Fibroblast of lung (primary cell): ENCODE data around the gene ZNF76. TPM values are rescaled to one million over a fixed set of nuclear protein-coding genes. Genes with fewer than 3 reads are reported as not detected.
"Not testable (repeated sequence)": the region's sequence is repeated elsewhere in the genome, so short reads cannot be mapped to it uniquely, and the experiment has no call there.

ENCODE experiments used
- DNase-seq, 2 donors: peaks; one replicate each; pipeline versions ENCODE4 v3.0.0 to v3.0.0-alpha.2; 2010; ENCODE audit warnings: low read depth in 2 of 2
- H2AFZ ChIP-seq: 2 replicates; pipeline ENCODE4 v1.5.1; 2012; ENCODE audit warnings: low read length, control low read depth, inconsistent platforms
- H3K27ac ChIP-seq: 2 replicates; pipeline ENCODE4 v1.5.1; 2011; ENCODE audit warnings: low read length, control low read depth; ENCODE audit not compliant: insufficient read depth
- H3K27me3 ChIP-seq: 2 replicates; pipeline ENCODE4 v1.5.1; 2011; ENCODE audit warnings: mild to moderate bottlenecking, low read length; ENCODE audit not compliant: control insufficient read depth, insufficient read depth
- H3K36me3 ChIP-seq: 2 replicates; pipeline ENCODE4 v1.5.1; 2011; ENCODE audit warnings: low read length; ENCODE audit not compliant: control insufficient read depth, insufficient read depth
- H3K4me1 ChIP-seq: 2 replicates; pipeline ENCODE4 v1.5.1; 2011; ENCODE audit warnings: low read length; ENCODE audit not compliant: control insufficient read depth, insufficient read depth; ENCODE audit errors: extremely low read depth
- H3K4me2 ChIP-seq: 2 replicates; pipeline ENCODE4 v1.5.1; 2011; ENCODE audit warnings: low read length, control low read depth; ENCODE audit not compliant: insufficient read depth; ENCODE audit errors: extremely low read depth
- H3K4me3 ChIP-seq, 4 experiments: fragments of 200-600 bp in 1 of 4; sonication (generic) in 1 of 4; replicated peaks in 1 of 4; 2 replicates each; pipeline ENCODE4 v1.5.1; 2011 to 2016; ENCODE audit warnings: low read length in 4 of 4, low read depth in 3 of 4, mild to moderate bottlenecking in 3 of 4, control low read depth in 2 of 4, inconsistent platforms in 1 of 4, mixed read lengths in 1 of 4; ENCODE audit not compliant: insufficient read depth in 1 of 4; ENCODE audit errors: control extremely low read depth in 1 of 4
- H3K79me2 ChIP-seq: 2 replicates; pipeline ENCODE4 v1.5.1; 2012; ENCODE audit warnings: mild to moderate bottlenecking, low read length, inconsistent platforms; ENCODE audit not compliant: control insufficient read depth, insufficient read depth
- H3K9ac ChIP-seq: 2 replicates; pipeline ENCODE4 v1.5.1; 2011; ENCODE audit warnings: mild to moderate bottlenecking, low read length, control low read depth; ENCODE audit not compliant: insufficient read depth
- H3K9me3 ChIP-seq: 2 replicates; pipeline ENCODE4 v1.5.1; 2012; ENCODE audit warnings: low read depth, low read length; ENCODE audit not compliant: control insufficient read depth, insufficient read depth
- H4K20me1 ChIP-seq: 2 replicates; pipeline ENCODE4 v1.5.1; 2011; ENCODE audit warnings: low read length; ENCODE audit not compliant: control insufficient read depth, insufficient read depth; ENCODE audit errors: extremely low read depth
- CTCF ChIP-seq, 2 donors: IDR thresholded peaks in 1 of 2; conservative IDR thresholded peaks in 1 of 2; 1 replicate in 1 of 2; 2 replicates in 1 of 2; pipeline ENCODE4 v1.5.1; 2011 to 2012; ENCODE audit warnings: low read length in 2 of 2, control low read depth in 1 of 2, inconsistent platforms in 1 of 2, low read depth in 1 of 2, mild to moderate bottlenecking in 1 of 2
- EZH2 ChIP-seq: IDR thresholded peaks from 2 replicates; pipeline ENCODE4 v1.5.1; 2012; ENCODE audit warnings: low read length, control low read depth, mild to moderate bottlenecking; ENCODE audit errors: missing control alignments
- polyA plus RNA-seq, 2 donors: library from polyadenylated mRNA; depleted of rRNA in 1 of 2; stranded (reverse) in 1 of 2; unstranded in 1 of 2; fragments of >200 nt; gene quantifications; 2 replicates each; pipeline ENCODE4 v1.2.1, GENCODE V29; 2011 to 2012; ENCODE audit warnings: missing spikeins in 1 of 2
- total RNA-seq: library from RNA; depleted of rRNA; stranded (reverse); fragments of >200 nt; gene quantifications from 2 replicates; pipeline ENCODE4 v1.2.1, GENCODE V29; 2014

ZNF76 gene
- total and polyA plus RNA-seq, 2 donors (not counting 1 experiment from before 2014, with no cell fraction given): 9.6 to 19.5 TPM

DNA sequence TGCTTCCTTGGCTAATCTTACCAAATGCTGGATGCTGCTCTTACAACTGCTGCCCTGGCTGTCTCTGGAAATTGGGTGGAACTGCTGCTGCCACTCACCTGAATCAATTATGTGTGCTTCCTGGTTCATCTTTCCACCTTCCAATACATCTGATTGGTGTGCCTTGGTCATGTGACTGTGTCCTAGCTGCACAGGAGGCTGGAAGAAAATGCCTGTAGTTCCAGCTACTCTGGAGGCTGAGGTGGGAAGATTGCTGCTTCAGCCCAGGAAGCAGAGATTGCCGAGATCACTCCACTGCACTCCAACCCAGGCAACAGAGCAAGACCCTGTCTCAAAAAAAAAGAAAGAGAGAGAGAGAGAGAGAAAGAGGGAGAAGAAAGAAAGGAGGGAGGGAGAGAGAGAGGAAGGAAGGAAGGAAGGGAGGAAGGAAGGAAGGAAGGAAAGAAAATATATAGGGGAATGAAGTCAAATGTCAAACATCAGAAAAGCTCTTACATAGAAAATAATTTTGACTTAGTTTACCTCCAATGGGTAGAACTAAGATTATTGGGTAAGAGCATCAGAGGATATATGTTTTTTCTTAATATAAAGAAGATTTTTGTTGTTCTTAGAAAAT lies 68.7 kb downstream of the ZNF76 start:
- H3K9ac ChIP-seq: no peak overlapping the region
- H4K20me1 ChIP-seq: no peaks in the 10 kb centered on the region
- DNase-seq: no peak
- H3K4me2 ChIP-seq: no peak overlapping the region
- no peaks in the 10 kb centered on the region for H3K9me3 ChIP-seq
- H3K4me3 ChIP-seq: no peak overlapping the region
- H3K79me2 ChIP-seq: no peaks in the 10 kb centered on the region
- no peaks in the 10 kb centered on the region for H3K27me3 ChIP-seq
- TF ChIP-seq CTCF (conservative IDR thresholded peaks at IDR 0.05 in 1 of 2, IDR thresholded peaks at IDR 0.05 in 1 of 2; ENCODE audit: low read depth in 1 of 2, low read length in 2 of 2) (no peak), EZH2 (no peak)
- no peaks in the 10 kb centered on the region for H3K36me3 ChIP-seq
- no peaks in the 10 kb centered on the region for H3K4me1 ChIP-seq
- no peak overlapping the region for H2AFZ ChIP-seq
- no peak overlapping the region for H3K27ac ChIP-seq

DNA sequence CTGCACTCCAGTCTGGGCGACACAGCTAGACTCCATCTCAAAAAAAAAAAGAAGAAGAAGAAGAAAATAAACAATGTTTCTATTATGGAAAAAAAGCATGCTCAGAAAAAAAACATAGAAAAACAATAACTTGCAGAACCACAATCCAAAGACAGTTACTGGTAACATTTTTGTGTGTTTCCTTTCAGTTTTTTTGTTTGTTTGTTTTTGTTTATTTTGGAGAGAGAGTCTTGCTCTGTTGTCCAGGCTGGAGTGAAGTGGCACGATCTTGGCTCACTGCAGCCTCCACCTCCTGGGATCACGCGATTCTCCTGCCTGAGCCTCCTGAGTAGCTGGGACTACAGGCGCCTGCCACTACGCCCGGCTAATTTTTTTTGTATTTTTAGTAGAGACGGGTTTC lies 69.4 kb downstream of the ZNF76 start:
- not testable (repeated sequence) for DNase-seq, H4K20me1 ChIP-seq, H3K79me2 ChIP-seq, H3K36me3 ChIP-seq, H2AFZ ChIP-seq, H3K4me1 ChIP-seq, H3K4me3 ChIP-seq, H3K9ac ChIP-seq, H3K4me2 ChIP-seq, H3K9me3 ChIP-seq, H3K27me3 ChIP-seq, H3K27ac ChIP-seq

DNA sequence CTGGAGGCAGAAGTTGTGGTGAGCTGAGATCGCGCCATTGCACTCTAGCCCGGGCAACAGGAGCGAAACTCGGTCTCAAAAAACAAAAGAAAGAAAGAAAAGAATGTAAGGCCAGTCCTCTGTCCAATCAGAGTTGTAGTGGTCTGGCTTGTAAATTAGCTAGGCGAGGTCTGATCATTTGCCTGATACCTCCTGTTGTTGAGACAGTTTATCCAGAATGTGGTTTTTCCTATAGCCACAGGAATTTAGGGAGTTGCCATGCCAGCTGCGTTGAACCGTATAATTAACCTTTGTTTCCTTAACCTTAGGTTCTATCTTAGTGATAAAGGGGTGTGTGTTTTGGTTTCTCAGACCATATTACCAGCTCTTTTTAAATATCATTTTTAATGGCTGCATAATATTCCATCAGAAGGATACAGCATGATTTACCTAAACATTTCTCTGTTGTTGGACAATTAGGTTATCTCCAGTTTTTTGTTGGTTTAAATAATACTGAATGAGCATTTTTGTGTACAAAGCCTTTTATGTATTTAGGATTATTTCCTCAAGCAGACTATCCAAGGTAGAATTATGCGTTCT lies 71.1 kb downstream of the ZNF76 start:
- Histone ChIP-seq H3K27me3 (peaks cover 3% of the 10 kb centered on the region), H3K79me2 (no peaks in the 10 kb centered on the region), H2AFZ (no peak overlapping the region), H4K20me1 (no peaks in the 10 kb centered on the region), H3K27ac (no peak overlapping the region), H3K4me3 (no peak overlapping the region), H3K36me3 (no peaks in the 10 kb centered on the region), H3K9me3 (no peaks in the 10 kb centered on the region), H3K4me1 (no peaks in the 10 kb centered on the region), H3K4me2 (no peak overlapping the region), H3K9ac (no peak overlapping the region)
- TF ChIP-seq EZH2 (no peak), CTCF (conservative IDR thresholded peaks at IDR 0.05 in 1 of 2, IDR thresholded peaks at IDR 0.05 in 1 of 2; ENCODE audit: low read depth in 1 of 2, low read length in 2 of 2) (no peak)
- no peak for DNase-seq
